H1 (cell line): ENCODE measurements around the gene CD164L2. TPM values are rescaled to one million over a fixed set of nuclear protein-coding genes. Genes with fewer than 3 reads are reported as not detected.

ENCODE experiments used
- polyA plus RNA-seq, 7 experiments: library from polyadenylated mRNA; depleted of rRNA in 3 of 7; stranded (reverse) in 5 of 7; unstranded in 2 of 7; fragments of >200 nt in 5 of 7; fragments of 200-250 nt in 2 of 7; gene quantifications; 1 replicate in 5 of 7; 2 replicates in 1 of 7; 4 replicates in 1 of 7; pipeline versions ENCODE4 v1.2.1 to v1.2.3, GENCODE V29; 2011 to 2013; ENCODE audit warnings: missing spikeins in 2 of 7, mixed read lengths in 2 of 7
- total RNA-seq: library from RNA; stranded (reverse); fragmentation: NEBNext Ultra II Directional; extraction: Animal tissue kit (Norgen Biotek cat#: 25700); gene quantifications from 2 replicates; pipeline ENCODE4 v1.2.1, GENCODE V29; 2021

The CD164L2 gene
- total and polyA plus RNA-seq, 2 of the 8 experiments (the other 6 are each of a cell fraction or from before 2014, with no cell fraction given) = 3.3 TPM

Other genes starting within 250 kb of the CD164L2 start
- gene SLC9A1, start 228.2 kb downstream of the CD164L2 start, total RNA-seq = 25.1 and 25.5 TPM in 2 replicates
- gene SLC9A1, start 228.2 kb downstream of the CD164L2 start, polyA plus RNA-seq (2011; rRNA removed) = 11.3 and 17.3 TPM in 2 replicates
- 17.5 and 18.7 TPM in 2 replicates for gene WDTC1, start 148.7 kb downstream of the CD164L2 start, total RNA-seq
- gene WDTC1, start 148.7 kb downstream of the CD164L2 start, polyA plus RNA-seq (2011; rRNA removed) = 7.5 and 11.7 TPM in 2 replicates
- 25.1 and 27.0 TPM in 2 replicates for gene TMEM222, start 61.2 kb downstream of the CD164L2 start, total RNA-seq
- 51.8 and 66.9 TPM in 2 replicates for gene TMEM222, start 61.2 kb downstream of the CD164L2 start, polyA plus RNA-seq (2011; rRNA removed)
- gene SYTL1, start 41.3 kb downstream of the CD164L2 start, total RNA-seq = 6.4 and 8.8 TPM in 2 replicates
- 19.5 and 33.8 TPM in 2 replicates for gene SYTL1, start 41.3 kb downstream of the CD164L2 start, polyA plus RNA-seq (2011; rRNA removed)
- gene MAP3K6, start 16.4 kb downstream of the CD164L2 start, total RNA-seq = 7.6 and 11.2 TPM in 2 replicates
- 7.4 and 10.3 TPM in 2 replicates for gene MAP3K6, start 16.4 kb downstream of the CD164L2 start, polyA plus RNA-seq (2011; rRNA removed)
- gene FCN3, start 8.5 kb downstream of the CD164L2 start, total RNA-seq = 0.30 TPM in 1 of 2 replicates, not detected in the other
- gene FCN3, start 8.5 kb downstream of the CD164L2 start, polyA plus RNA-seq (2011; rRNA removed) = 0.35 and 0.57 TPM in 2 replicates
- gene GPR3, start 9.3 kb upstream of the CD164L2 start, total RNA-seq = 9.4 and 9.9 TPM in 2 replicates
- gene GPR3, start 9.3 kb upstream of the CD164L2 start, polyA plus RNA-seq (2011; rRNA removed) = 26.5 and 34.9 TPM in 2 replicates
- 78.9 and 86.6 TPM in 2 replicates for gene WASF2, start 106.8 kb upstream of the CD164L2 start, total RNA-seq
- gene WASF2, start 106.8 kb upstream of the CD164L2 start, polyA plus RNA-seq (2011; rRNA removed) = 32.1 and 44.3 TPM in 2 replicates
- 35.1 and 39.4 TPM in 2 replicates for gene AHDC1, start 220.8 kb upstream of the CD164L2 start, total RNA-seq
- gene AHDC1, start 220.8 kb upstream of the CD164L2 start, polyA plus RNA-seq (2011; rRNA removed) = 4.4 and 8.6 TPM in 2 replicates